Endothelial cell (in vitro differentiated cells): Measurements from ENCODE around the gene LHB. TPM values are rescaled to one million over a fixed set of nuclear protein-coding genes. Genes with fewer than 3 reads are reported as not detected.

Experiments used
- DNase-seq: peaks from one replicate; pipeline ENCODE4 v3.0.0; 2021; ENCODE audit warnings: low spot score
- H3K27ac Mint-ChIP-seq: one replicate; pipeline ENCODE4 v1.8.0; 2021; ENCODE audit warnings: mixed read lengths, inconsistent platforms; ENCODE audit not compliant: unreplicated experiment
- H3K27me3 Mint-ChIP-seq: one replicate; pipeline ENCODE4 v1.8.0; 2021; ENCODE audit warnings: mild to moderate bottlenecking, moderate library complexity, mixed read lengths, inconsistent platforms; ENCODE audit not compliant: unreplicated experiment
- H3K36me3 Mint-ChIP-seq: one replicate; pipeline ENCODE4 v1.8.0; 2021; ENCODE audit warnings: mild to moderate bottlenecking, low read depth, mixed read lengths, inconsistent platforms; ENCODE audit not compliant: unreplicated experiment
- H3K4me1 Mint-ChIP-seq: one replicate; pipeline ENCODE4 v1.8.0; 2021; ENCODE audit warnings: mild to moderate bottlenecking, mixed read lengths, inconsistent platforms; ENCODE audit not compliant: unreplicated experiment
- H3K4me3 Mint-ChIP-seq: one replicate; pipeline ENCODE4 v1.8.0; 2021; ENCODE audit warnings: mild to moderate bottlenecking, mixed read lengths, inconsistent platforms; ENCODE audit not compliant: unreplicated experiment
- H3K9me3 Mint-ChIP-seq: one replicate; pipeline ENCODE4 v1.8.0; 2021; ENCODE audit warnings: mixed read lengths, inconsistent platforms; ENCODE audit not compliant: unreplicated experiment
- long read RNA-seq: library from polyadenylated mRNA; unstranded; transcript quantifications from one replicate; pipeline ENCODE4 v2.0.0, GENCODE V29; 2020; ENCODE audit not compliant: unreplicated experiment
- total RNA-seq: library from RNA; stranded (reverse); fragmentation: NEBNext Ultra II Directional; extraction: Animal tissue kit (Norgen Biotek cat#: 25700); gene quantifications from one replicate; pipeline ENCODE4 v1.2.1, GENCODE V29; 2021; ENCODE audit not compliant: unreplicated experiment
- TF ChIP-seq, protein P1 (sequence below): fragments of 200-600 bp; sonication (generic); IDR thresholded peaks from one replicate; pipeline ENCODE4 v1.5.0; 2021; ENCODE audit warnings: antibody characterized with exemption; ENCODE audit not compliant: unreplicated experiment

Gene LHB
- total RNA-seq: 1.4 TPM
- long read RNA-seq, partial matches to known transcripts: 0 of 2 reads
- long read RNA-seq, other reads (novel, unspliced or antisense): 0 of 2 reads

DNA sequence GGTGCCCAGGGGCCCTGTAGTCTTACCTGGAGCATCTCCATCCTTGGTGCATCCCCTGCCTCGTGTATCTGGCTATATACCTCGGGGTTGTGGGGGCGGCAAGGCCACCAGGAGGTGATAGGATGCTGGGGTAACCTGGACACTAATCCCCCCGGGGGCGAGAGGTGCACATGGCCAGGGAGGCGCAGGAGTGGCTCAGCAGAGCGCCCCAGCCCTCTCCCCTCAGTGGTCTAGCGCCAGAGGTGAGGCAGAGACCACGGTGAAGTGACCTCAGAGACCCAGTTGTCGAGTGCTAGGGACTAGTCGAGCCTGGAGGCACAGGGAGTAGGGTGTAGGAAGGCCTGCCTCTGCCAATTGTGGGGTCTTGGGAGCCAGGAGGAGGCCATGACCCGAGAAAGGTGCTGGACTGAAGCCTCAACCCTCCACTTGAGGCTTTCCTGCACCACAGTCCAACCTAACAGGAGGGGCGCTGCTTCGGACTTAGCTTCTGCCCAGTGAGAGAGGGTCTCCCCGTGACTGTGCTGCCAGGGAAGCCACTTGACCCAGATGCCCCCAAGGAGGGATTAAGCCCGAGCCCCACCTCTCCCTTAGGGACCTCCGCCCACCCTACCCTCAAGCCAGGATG lies at the start of gene LHB:
TSS of gene LHB (minus strand) at position 51 of the 625 bp plus-strand sequence. CDS start at position 41, 10 bp downstream.
- H3K4me1 Mint-ChIP-seq: peaks cover 4% of the 10 kb centered on the region
- DNase-seq: no peak
- no peak within 1 kb of the TSS for H3K27ac Mint-ChIP-seq
- no peaks in the 10 kb centered on the region for H3K9me3 Mint-ChIP-seq
- TF ChIP-seq, protein P1, sequence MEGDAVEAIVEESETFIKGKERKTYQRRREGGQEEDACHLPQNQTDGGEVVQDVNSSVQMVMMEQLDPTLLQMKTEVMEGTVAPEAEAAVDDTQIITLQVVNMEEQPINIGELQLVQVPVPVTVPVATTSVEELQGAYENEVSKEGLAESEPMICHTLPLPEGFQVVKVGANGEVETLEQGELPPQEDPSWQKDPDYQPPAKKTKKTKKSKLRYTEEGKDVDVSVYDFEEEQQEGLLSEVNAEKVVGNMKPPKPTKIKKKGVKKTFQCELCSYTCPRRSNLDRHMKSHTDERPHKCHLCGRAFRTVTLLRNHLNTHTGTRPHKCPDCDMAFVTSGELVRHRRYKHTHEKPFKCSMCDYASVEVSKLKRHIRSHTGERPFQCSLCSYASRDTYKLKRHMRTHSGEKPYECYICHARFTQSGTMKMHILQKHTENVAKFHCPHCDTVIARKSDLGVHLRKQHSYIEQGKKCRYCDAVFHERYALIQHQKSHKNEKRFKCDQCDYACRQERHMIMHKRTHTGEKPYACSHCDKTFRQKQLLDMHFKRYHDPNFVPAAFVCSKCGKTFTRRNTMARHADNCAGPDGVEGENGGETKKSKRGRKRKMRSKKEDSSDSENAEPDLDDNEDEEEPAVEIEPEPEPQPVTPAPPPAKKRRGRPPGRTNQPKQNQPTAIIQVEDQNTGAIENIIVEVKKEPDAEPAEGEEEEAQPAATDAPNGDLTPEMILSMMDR: no peak
- peaks cover 11% of the 10 kb centered on the region for H3K27me3 Mint-ChIP-seq
- peaks cover 10% of the 10 kb centered on the region for H3K36me3 Mint-ChIP-seq
- no peak within 1 kb of the TSS for H3K4me3 Mint-ChIP-seq

DNA sequence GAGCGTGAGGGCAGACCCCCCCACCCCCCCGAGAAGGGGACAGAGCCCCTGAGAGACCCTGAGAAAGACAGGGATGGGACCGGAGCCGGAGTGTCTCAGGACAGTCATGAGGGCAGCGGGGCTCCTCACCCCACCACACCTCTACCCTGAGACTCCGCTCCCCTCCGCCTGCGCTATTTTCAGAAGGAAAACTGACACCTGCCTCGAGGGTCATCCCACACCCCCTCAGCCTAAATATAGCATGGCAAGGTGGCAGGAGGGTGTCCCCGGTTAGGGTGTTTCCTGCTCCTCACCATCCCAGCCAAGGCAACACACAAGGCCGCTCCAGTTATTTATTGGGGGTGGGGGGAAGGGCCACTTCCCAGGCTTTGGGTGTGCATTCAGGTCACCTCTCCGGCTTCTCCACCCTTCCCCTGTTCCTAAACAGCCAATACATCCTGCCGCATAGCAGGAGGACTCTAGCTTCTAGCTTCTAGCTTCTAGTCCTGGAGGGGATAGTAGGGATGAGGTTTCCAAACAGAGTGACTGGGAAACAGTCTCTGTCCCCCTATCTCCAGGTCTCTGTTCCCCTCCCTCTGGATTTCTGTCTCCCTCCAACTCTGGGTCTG lies 49.1 kb upstream of the LHB start:
- H3K27me3 Mint-ChIP-seq: peaks cover 16% of the 10 kb centered on the region
- H3K36me3 Mint-ChIP-seq: peaks cover 13% of the 10 kb centered on the region
- no peak for DNase-seq
- peak overlapping the region; percentile 38 for H3K4me3 Mint-ChIP-seq
- H3K9me3 Mint-ChIP-seq: no peaks in the 10 kb centered on the region
- TF ChIP-seq, protein P1: no peak
- H3K27ac Mint-ChIP-seq: no peak overlapping the region
- H3K4me1 Mint-ChIP-seq: peaks cover 2% of the 10 kb centered on the region

DNA sequence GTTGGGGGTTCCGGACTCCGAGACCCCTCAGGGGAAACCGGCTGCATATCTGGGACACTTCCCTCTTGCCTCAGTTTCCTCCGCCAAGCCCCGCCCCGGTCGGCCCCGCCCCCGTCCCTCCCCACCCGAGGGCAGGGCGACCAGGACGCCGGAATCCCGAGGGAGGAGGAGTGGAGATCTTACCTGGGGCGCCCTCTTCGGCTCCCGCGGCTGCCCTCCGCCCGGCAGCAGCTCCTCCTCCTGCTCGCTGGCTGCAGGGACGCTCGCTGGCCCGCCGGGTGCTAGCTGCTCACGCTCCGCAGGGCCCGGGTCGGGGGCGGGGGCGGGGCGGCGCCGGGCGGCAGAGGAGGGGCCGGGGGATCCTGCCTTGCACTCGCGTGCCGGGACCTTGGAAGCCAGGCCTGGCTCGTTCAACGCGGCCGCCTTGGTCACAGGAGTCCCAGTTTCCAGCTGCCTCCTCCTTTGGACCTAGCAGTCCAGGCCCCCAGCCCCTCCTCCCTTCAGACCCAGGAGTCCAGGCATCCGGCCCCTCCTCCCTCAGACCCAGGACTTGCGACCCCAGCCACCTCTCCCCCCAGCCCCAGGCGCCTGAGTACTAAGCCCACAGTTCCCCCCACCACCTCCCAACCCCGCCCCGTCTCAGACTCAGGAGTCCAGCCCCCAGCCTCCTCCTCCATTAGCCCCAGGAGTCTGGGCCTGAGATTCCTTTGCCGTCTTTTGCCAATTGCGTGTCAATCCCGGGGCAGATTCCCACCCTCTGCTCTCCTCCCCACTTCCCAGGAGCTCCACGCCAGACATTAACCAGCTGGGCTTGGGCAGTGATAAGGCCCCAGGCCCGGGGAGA lies 48.1 kb upstream of the LHB start, which contains the start of gene NTF4:
TSS of gene NTF4 (minus strand) at position 51 of the 844 bp plus-strand sequence. CDS start 2,821 bp downstream, outside the sequence.
- Mint-ChIP-seq H3K4me3 (peak within 1 kb of the TSS; percentile 47), H3K27me3 (peaks cover 14% of the 10 kb centered on the region)

DNA sequence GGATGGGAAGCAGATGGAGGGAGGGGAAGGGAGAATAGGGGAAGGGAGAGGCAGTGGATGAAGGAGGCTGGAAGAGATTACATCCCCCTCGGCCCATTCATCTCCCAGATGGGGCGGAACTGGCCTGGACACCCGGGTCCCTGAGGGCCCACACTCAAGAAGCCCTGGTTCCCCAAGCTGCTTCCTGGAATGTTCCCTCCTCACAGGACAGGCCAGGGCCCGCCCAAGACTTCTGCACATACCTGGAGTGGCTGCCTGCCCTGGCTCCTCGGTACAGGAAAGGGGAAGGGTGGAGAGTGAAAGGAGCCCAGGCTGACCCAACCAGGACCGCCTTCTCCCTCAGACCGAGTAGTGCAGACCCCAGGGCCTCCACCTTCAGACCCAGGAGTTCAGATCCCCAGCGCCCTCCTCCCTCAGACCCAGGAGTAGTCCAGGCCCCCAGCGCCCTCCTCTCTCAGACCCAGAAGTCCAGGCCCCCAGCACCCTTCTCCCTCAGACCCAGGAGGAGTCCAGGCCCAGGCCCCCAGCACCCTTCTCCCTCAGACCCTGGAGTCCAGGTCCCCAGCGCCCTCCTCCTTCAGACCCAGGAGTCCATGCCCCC lies 47.2 kb upstream of the LHB start:
- H3K4me1 Mint-ChIP-seq: peaks cover 2% of the 10 kb centered on the region
- H3K4me3 Mint-ChIP-seq: peak overlapping the region; percentile 47
- DNase-seq: no peak
- peaks cover 2% of the 10 kb centered on the region for H3K36me3 Mint-ChIP-seq
- peaks cover 15% of the 10 kb centered on the region for H3K27me3 Mint-ChIP-seq
- TF ChIP-seq, protein P1: no peak
- no peak overlapping the region for H3K27ac Mint-ChIP-seq
- H3K9me3 Mint-ChIP-seq: no peaks in the 10 kb centered on the region

More for the DNA sequence above, 48.1 kb upstream of the LHB start, which contains the start of gene NTF4:
- Mint-ChIP-seq H3K36me3 (peaks cover 8% of the 10 kb centered on the region), H3K27ac (no peak within 1 kb of the TSS), H3K9me3 (no peaks in the 10 kb centered on the region), H3K4me1 (peaks cover 2% of the 10 kb centered on the region)
- TF ChIP-seq, protein P1: no peak
- peak; percentile 54 for DNase-seq
